Progenitor cell of endocrine pancreas (in vitro differentiated cells): ENCODE data around the gene NKAIN2. TPM values are rescaled to one million over a fixed set of nuclear protein-coding genes. Genes with fewer than 3 reads are reported as not detected.

Experiments used
- DNase-seq: peaks from one replicate; pipeline ENCODE4 v3.0.0; 2021; ENCODE audit warnings: low spot score; ENCODE audit not compliant: unreplicated experiment
- H3K27ac Mint-ChIP-seq: 2 replicates; pipeline ENCODE4 v1.8.0; 2021; ENCODE audit warnings: mild to moderate bottlenecking, moderate library complexity, mixed read lengths
- H3K27me3 Mint-ChIP-seq: 2 replicates; pipeline ENCODE4 v1.8.0; 2021; ENCODE audit warnings: mixed read lengths
- H3K36me3 Mint-ChIP-seq: 2 replicates; pipeline ENCODE4 v1.8.0; 2022; ENCODE audit warnings: mixed read lengths; ENCODE audit not compliant: insufficient read depth
- H3K4me1 Mint-ChIP-seq: 2 replicates; pipeline ENCODE4 v1.8.0; 2021; ENCODE audit warnings: low read depth, mixed read lengths
- H3K4me3 Mint-ChIP-seq: 2 replicates; pipeline ENCODE4 v1.8.0; 2021; ENCODE audit warnings: low read depth, mild to moderate bottlenecking, moderate library complexity, mixed read lengths
- H3K9me3 Mint-ChIP-seq: 2 replicates; pipeline ENCODE4 v1.8.0; 2021; ENCODE audit warnings: low read depth, mixed read lengths
- CTCF ChIP-seq: fragments of 200-600 bp; sonication (generic); IDR thresholded peaks from one replicate; pipeline ENCODE4 v1.5.0; 2021; ENCODE audit warnings: antibody characterized with exemption, mild to moderate bottlenecking; ENCODE audit not compliant: unreplicated experiment
- total RNA-seq: library from RNA; stranded (reverse); gene quantifications from 2 replicates; pipeline ENCODE4 v1.2.1, GENCODE V29; 2021

Gene NKAIN2
- total RNA-seq, 1 donor from 2014 or later, result 2.5 TPM

- Mint-ChIP-seq H3K36me3 (no peaks in the 10 kb centered on the region), H3K9me3 (no peaks in the 10 kb centered on the region), H3K4me3 (no peak overlapping the region), H3K27ac (no peak overlapping the region), H3K27me3 (peaks cover 45% of the 10 kb centered on the region), H3K4me1 (peaks cover 28% of the 10 kb centered on the region)
- TF ChIP-seq CTCF, result no peak
- no peak for DNase-seq
Observed at GRCh38 chr6:124825564-124825963, 1021.9 kb downstream of the NKAIN2 start.

GRCh38 chr6:124829822-124830221 is 1026.2 kb downstream of the NKAIN2 start:
- Mint-ChIP-seq H3K4me3 (no peak overlapping the region), H3K27me3 (peaks cover 32% of the 10 kb centered on the region), H3K4me1 (peaks cover 22% of the 10 kb centered on the region), H3K36me3 (no peaks in the 10 kb centered on the region), H3K9me3 (no peaks in the 10 kb centered on the region), H3K27ac (no peak overlapping the region)
- TF ChIP-seq CTCF, result no peak
- no peak for DNase-seq

GRCh38 chr6:124830506-124830905 is 1026.8 kb downstream of the NKAIN2 start:
- DNase-seq, result no peak
- Mint-ChIP-seq H3K27me3 (peaks cover 32% of the 10 kb centered on the region), H3K9me3 (no peaks in the 10 kb centered on the region), H3K4me3 (no peak overlapping the region), H3K36me3 (no peaks in the 10 kb centered on the region), H3K27ac (no peak overlapping the region), H3K4me1 (peaks cover 20% of the 10 kb centered on the region)
- TF ChIP-seq CTCF, result no peak

DNA sequence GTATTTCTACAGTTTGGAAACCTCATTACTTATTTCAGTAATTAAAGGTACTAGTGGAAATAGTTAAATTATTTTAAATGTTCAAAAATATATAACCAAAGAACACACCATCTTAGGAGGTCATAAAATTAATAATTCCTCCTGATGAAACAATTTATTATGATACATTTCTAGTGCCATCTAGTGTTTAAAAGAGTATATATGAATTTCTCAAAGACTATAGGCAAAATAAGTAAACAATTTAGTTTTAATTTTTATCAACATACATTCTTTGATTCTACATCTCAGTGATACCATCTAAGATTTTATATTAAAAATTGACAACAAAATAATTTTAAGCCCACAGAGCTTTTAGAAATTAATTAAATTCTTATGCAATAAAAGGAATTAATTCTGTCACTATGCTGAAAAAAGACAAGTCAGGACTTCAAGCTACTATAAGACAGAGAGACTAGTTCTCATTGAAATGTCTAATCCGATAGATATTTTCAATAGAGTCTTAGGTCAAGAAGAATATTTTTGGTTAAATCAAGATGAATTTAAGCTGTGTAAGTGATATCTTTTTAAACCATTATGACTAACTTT is 1050.8 kb downstream of the NKAIN2 start:
- H3K27ac Mint-ChIP-seq, result no peak overlapping the region
- H3K27me3 Mint-ChIP-seq, result no peaks in the 10 kb centered on the region
- no peak for DNase-seq
- H3K4me3 Mint-ChIP-seq, result no peak overlapping the region
- no peaks in the 10 kb centered on the region for H3K9me3 Mint-ChIP-seq
- H3K36me3 Mint-ChIP-seq, result no peaks in the 10 kb centered on the region
- no peaks in the 10 kb centered on the region for H3K4me1 Mint-ChIP-seq
- TF ChIP-seq CTCF, result peak; percentile 45

GRCh38 chr6:124857746-124858145 is 1054.1 kb downstream of the NKAIN2 start:
- no peak for DNase-seq
- Mint-ChIP-seq H3K36me3 (no peaks in the 10 kb centered on the region), H3K4me1 (no peaks in the 10 kb centered on the region), H3K27me3 (no peaks in the 10 kb centered on the region), H3K9me3 (peaks cover under 1% of the 10 kb centered on the region), H3K4me3 (no peak overlapping the region), H3K27ac (no peak overlapping the region)
- no peak for TF ChIP-seq CTCF
